ENCODE measurements around the gene RAD54L. TPM values are rescaled to one million over a fixed set of nuclear protein-coding genes. Genes with fewer than 3 reads are reported as not detected.

RAD54L gene
- total and polyA plus RNA-seq, 10 of the 15 experiments (the other 5 are each of a cell fraction or from before 2014, with no cell fraction given): 12.9 to 54.2 (median 23.6) TPM

DNA sequence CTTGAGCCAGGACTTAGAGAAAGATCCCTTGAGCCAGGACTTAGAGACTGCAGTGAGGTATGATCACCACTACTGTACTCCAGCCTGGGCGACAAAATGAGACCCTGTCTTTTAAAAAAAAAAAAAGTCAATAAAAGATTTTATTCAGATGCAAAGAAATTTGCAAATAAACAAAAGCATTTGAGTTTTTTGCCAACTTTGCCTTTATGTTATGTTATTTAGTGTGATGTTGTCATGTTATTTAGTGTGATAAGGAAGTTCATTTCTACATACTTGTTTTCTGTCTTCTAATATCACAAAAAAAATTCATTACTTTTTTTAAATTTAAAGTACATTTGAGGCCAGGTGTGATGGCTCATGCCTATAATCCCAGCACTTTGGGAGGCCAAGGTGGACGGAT, 9.0 kb downstream of the RAD54L start (continued):
- TF ChIP-seq, protein P1, sequence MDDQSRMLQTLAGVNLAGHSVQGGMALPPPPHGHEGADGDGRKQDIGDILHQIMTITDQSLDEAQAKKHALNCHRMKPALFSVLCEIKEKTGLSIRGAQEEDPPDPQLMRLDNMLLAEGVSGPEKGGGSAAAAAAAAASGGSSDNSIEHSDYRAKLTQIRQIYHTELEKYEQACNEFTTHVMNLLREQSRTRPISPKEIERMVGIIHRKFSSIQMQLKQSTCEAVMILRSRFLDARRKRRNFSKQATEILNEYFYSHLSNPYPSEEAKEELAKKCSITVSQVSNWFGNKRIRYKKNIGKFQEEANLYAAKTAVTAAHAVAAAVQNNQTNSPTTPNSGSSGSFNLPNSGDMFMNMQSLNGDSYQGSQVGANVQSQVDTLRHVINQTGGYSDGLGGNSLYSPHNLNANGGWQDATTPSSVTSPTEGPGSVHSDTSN (IDR thresholded peaks at IDR 0.05; ENCODE audit: insufficient replicate concordance, low read depth, low read length): no peak
- TF ChIP-seq, protein P2, sequence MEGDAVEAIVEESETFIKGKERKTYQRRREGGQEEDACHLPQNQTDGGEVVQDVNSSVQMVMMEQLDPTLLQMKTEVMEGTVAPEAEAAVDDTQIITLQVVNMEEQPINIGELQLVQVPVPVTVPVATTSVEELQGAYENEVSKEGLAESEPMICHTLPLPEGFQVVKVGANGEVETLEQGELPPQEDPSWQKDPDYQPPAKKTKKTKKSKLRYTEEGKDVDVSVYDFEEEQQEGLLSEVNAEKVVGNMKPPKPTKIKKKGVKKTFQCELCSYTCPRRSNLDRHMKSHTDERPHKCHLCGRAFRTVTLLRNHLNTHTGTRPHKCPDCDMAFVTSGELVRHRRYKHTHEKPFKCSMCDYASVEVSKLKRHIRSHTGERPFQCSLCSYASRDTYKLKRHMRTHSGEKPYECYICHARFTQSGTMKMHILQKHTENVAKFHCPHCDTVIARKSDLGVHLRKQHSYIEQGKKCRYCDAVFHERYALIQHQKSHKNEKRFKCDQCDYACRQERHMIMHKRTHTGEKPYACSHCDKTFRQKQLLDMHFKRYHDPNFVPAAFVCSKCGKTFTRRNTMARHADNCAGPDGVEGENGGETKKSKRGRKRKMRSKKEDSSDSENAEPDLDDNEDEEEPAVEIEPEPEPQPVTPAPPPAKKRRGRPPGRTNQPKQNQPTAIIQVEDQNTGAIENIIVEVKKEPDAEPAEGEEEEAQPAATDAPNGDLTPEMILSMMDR (IDR thresholded peaks at IDR 0.05 in 2 of 3, conservative IDR thresholded peaks at IDR 0.05 in 1 of 3; ENCODE audit: control insufficient read depth in 2 of 3, extremely low read depth in 1 of 3, insufficient read depth in 1 of 3, low read depth in 3 of 3, low read length in 3 of 3): no peak
- TF ChIP-seq CBX5 (IDR thresholded peaks at IDR 0.05; ENCODE audit: low read depth): no peak
- TF ChIP-seq JUNB (IDR thresholded peaks at IDR 0.05): no peak

DNA sequence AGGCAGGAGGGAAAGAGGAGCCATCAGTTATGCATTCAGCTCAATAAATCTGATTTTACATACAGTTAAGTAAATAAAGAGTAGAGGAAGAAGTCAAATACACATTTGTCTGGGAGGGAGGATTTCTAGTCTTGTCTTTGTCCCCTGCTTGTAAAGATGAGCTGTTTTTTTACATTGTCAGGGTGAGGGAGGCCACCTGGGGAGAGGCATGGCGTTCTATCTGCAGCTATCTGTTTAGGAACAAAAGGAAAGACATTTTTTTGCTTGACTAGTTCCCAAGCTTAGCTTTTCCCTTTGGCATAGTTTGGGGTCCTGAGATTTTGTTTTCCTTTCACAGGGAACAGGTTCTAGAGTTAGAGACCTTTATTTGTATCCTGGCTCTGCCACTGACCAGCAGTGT, 14.9 kb downstream of the RAD54L start:
- DNase-seq (ENCODE audit: low read depth, low spot score) (no peak), FAIRE-seq (no peak), ATAC-seq (no peak)
- no peak for TF ChIP-seq SIX5 (IDR thresholded peaks at IDR 0.05; ENCODE audit: low read depth, low read length, severe bottlenecking)
- TF ChIP-seq, protein P3, sequence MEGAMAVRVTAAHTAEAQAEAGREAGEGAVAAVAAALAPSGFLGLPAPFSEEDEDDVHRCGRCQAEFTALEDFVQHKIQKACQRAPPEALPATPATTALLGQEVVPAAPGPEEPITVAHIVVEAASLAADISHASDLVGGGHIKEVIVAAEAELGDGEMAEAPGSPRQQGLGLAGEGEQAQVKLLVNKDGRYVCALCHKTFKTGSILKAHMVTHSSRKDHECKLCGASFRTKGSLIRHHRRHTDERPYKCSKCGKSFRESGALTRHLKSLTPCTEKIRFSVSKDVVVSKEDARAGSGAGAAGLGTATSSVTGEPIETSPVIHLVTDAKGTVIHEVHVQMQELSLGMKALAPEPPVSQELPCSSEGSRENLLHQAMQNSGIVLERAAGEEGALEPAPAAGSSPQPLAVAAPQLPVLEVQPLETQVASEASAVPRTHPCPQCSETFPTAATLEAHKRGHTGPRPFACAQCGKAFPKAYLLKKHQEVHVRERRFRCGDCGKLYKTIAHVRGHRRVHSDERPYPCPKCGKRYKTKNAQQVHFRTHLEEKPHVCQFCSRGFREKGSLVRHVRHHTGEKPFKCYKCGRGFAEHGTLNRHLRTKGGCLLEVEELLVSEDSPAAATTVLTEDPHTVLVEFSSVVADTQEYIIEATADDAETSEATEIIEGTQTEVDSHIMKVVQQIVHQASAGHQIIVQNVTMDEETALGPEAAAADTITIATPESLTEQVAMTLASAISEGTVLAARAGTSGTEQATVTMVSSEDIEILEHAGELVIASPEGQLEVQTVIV (IDR thresholded peaks at IDR 0.05; ENCODE audit: borderline replicate concordance, partially characterized antibody): no peak
- H3K9ac ChIP-seq (ENCODE audit: control insufficient read depth, insufficient read depth, low read length): no peak overlapping the region
- H3K4me1 ChIP-seq (ENCODE audit: control insufficient read depth, insufficient read depth, low read length): no peaks in the 10 kb centered on the region
- H3K27me3 ChIP-seq (replicated peaks in 1 of 2; ENCODE audit: control insufficient read depth in 2 of 2, insufficient read depth in 2 of 2, low read length in 1 of 2): no peaks in the 10 kb centered on the region
- ChIA-PET SMC1A (ENCODE audit: uncharacterized antibody, unreplicated experiment) (interaction anchor here (0.8 to 1.7 kb wide), 3 partner anchors 12 to 21 kb away, joined by 3 to 7 read pairs (median 4); no protein-coding TSS in a partner anchor), POLR2A (interaction anchor here (0.5 to 0.6 kb wide), 2 partner anchors 28 to 401 kb away, joined by 3 read pairs; no protein-coding TSS in a partner anchor), CTCF (interaction anchor here (0.6 to 1.8 kb wide), 3 partner anchors 18 to 105 kb away, joined by 3 to 4 read pairs (median 3); no protein-coding TSS in a partner anchor), RAD21 (ENCODE audit: unreplicated experiment) (no interaction called here)
- 81% methylated on average over 1 of the region's 1 CpG for WGBS (ENCODE audit: insufficient coverage, insufficient replicate concordance, low lambda C conversion rate, missing lambda C conversion rate)
- no peaks in the 10 kb centered on the region for H3K79me2 ChIP-seq (ENCODE audit: control insufficient read depth, insufficient read depth, low read length)
- H4K20me1 ChIP-seq (ENCODE audit: control insufficient read depth, insufficient read depth): peaks cover 2% of the 10 kb centered on the region; the same call in 1 of the 2 replicates
- H3K9me3 ChIP-seq (replicated peaks; ENCODE audit: control insufficient read depth, insufficient read depth, low read length): no peaks in the 10 kb centered on the region
- no peak overlapping the region for H2AFZ ChIP-seq (ENCODE audit: control insufficient read depth, low read depth, low read length)
- no peak overlapping the region for H3K4me3 ChIP-seq
- intact Hi-C loops (cut with micrococcal nuclease; ENCODE audit: unreplicated experiment): no loop called here
- in situ Hi-C loops (cut with MboI): no loop called here
- BruUV-seq (replicated peaks): no TSS peak
- H3K36me3 ChIP-seq (ENCODE audit: control insufficient read depth in 2 of 2, insufficient read depth in 2 of 2, low read length in 1 of 2): peaks cover 37 to 58% of the 10 kb centered on the region in 2 experiments
- no peak overlapping the region for H3K27ac ChIP-seq (ENCODE audit: control insufficient read depth, insufficient read depth)
- H3K4me2 ChIP-seq (ENCODE audit: control insufficient read depth, insufficient read depth): no peak overlapping the region

All from GM12878 (cell line).